ENCODE measurements around the gene ANKRD10. TPM values are rescaled to one million over a fixed set of nuclear protein-coding genes. Genes with fewer than 3 reads are reported as not detected.

The ANKRD10 gene
- total and polyA plus RNA-seq, 2 donors (not counting 3 experiments of a cell fraction or from before 2014, with no cell fraction given): 44.5 to 94.1 TPM

DNA sequence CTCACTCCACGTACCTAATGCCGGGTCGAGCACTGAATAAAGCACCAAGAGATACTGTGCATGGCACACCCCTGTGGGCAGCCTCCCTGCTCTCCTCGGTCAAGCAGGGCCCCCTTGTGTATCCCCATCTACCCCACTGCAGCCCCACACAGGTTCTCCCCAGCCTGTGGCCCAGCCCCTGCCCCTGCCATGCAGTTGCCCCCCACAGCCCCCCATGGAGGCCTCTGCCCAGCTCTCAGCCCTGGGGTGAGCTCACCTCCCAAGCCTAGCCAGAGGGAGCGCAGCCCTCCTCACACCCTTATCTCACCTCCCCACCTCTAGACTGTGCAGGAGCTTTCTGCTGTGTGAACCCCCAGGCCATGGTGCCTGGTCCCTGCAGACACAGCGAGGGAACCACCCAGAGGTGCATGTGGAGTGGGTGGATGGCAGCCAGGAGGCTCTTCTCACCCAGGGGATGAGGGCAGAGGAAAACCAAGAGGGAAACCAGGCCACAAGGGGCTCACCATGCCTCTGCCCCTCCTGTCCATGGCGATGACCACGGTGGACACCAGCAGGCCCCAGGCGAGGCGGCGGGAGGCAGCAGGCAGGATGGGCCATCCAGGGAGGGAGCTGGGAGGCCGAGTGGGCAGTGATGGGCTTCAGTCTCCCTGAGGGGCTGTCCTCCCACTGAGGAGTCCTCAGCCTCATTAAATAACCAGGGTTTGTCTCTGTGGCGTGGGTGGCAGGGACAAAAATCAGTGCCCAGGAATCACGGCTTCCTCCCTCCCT, 83.2 kb downstream of the ANKRD10 start:
- Histone ChIP-seq H3K27ac (ENCODE audit: insufficient read depth, low read depth, low read length) (no peak overlapping the region), H3K27me3 (ENCODE audit: control insufficient read depth in 2 of 2, insufficient read depth in 2 of 2, low read length in 2 of 2) (peaks cover 8 to 21% of the 10 kb centered on the region in 2 experiments), H3K4me3 (replicated peaks in 1 of 3; ENCODE audit: insufficient read depth in 1 of 3, low read depth in 1 of 3, low read length in 3 of 3) (no peak overlapping the region), H3K36me3 (ENCODE audit: control insufficient read depth in 2 of 2, extremely low read depth in 1 of 2, insufficient read depth in 2 of 2, low read length in 2 of 2) (no peaks in the 10 kb centered on the region), H3K9me1 (replicated peaks; ENCODE audit: control insufficient read depth, extremely low read depth, insufficient read depth, low read length) (no peaks in the 10 kb centered on the region), H2AFZ (ENCODE audit: low read depth, low read length) (no peak overlapping the region), H4K20me1 (replicated peaks; ENCODE audit: control insufficient read depth, extremely low read depth, insufficient read depth, low read length) (no peaks in the 10 kb centered on the region), H3K4me1 (ENCODE audit: control insufficient read depth, extremely low read depth, insufficient read depth, low read length) (no peaks in the 10 kb centered on the region), H3K4me2 (ENCODE audit: insufficient read depth, low read length) (no peak overlapping the region), H3K9me3 (replicated peaks; ENCODE audit: control insufficient read depth, insufficient read depth, low read length) (no peaks in the 10 kb centered on the region), H3K79me2 (ENCODE audit: control insufficient read depth, insufficient read depth, low read length) (no peaks in the 10 kb centered on the region), H3K9ac (replicated peaks; ENCODE audit: extremely low read depth, insufficient read depth, low read length) (no peak overlapping the region)
- intact Hi-C loops (cut with micrococcal nuclease) (no loop called here), dilution Hi-C loops (cut with MboI; ENCODE audit: extremely low pct_ligation_motif_present, low sequenced_read_pairs) (no loop called here)
- no peak for FAIRE-seq
- no peak for TF ChIP-seq GATA2 (IDR thresholded peaks at IDR 0.05; ENCODE audit: insufficient read depth, insufficient read length, low read depth, low read length)
- TF ChIP-seq, protein P1, sequence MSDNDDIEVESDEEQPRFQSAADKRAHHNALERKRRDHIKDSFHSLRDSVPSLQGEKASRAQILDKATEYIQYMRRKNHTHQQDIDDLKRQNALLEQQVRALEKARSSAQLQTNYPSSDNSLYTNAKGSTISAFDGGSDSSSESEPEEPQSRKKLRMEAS (IDR thresholded peaks at IDR 0.05; ENCODE audit: insufficient read depth, insufficient read length): no peak
- TF ChIP-seq EZH2 (IDR thresholded peaks at IDR 0.05; ENCODE audit: borderline replicate concordance, low read depth, low read length, severe bottlenecking): no peak
- TF ChIP-seq, protein P2, sequence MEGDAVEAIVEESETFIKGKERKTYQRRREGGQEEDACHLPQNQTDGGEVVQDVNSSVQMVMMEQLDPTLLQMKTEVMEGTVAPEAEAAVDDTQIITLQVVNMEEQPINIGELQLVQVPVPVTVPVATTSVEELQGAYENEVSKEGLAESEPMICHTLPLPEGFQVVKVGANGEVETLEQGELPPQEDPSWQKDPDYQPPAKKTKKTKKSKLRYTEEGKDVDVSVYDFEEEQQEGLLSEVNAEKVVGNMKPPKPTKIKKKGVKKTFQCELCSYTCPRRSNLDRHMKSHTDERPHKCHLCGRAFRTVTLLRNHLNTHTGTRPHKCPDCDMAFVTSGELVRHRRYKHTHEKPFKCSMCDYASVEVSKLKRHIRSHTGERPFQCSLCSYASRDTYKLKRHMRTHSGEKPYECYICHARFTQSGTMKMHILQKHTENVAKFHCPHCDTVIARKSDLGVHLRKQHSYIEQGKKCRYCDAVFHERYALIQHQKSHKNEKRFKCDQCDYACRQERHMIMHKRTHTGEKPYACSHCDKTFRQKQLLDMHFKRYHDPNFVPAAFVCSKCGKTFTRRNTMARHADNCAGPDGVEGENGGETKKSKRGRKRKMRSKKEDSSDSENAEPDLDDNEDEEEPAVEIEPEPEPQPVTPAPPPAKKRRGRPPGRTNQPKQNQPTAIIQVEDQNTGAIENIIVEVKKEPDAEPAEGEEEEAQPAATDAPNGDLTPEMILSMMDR (IDR thresholded peaks at IDR 0.05; ENCODE audit: extremely low read depth in 1 of 2, insufficient read depth in 1 of 2, low read depth in 1 of 2, low read length in 2 of 2): no peak
- TF ChIP-seq POLR2A (IDR thresholded peaks at IDR 0.05; ENCODE audit: low read depth, low read length): no peak
- no peak for TF ChIP-seq MYC (IDR thresholded peaks at IDR 0.05; ENCODE audit: low read depth, low read length)
- TF ChIP-seq POLR2AphosphoS5 (IDR thresholded peaks at IDR 0.05; ENCODE audit: insufficient read depth, low read depth, low read length): no peak
- TF ChIP-seq FOS (IDR thresholded peaks at IDR 0.05; ENCODE audit: borderline replicate concordance, insufficient read depth, low read length): no peak
- no peak for TF ChIP-seq JUN (IDR thresholded peaks at IDR 0.05; ENCODE audit: borderline replicate concordance, insufficient read depth, insufficient read length, low read depth)
- ChIA-PET CTCF (no interaction called here), POLR2A (no interaction called here)
- no TSS peak for BruUV-seq (replicated peaks)
- no peak for DNase-seq (ENCODE audit: low read depth, low spot score)

Measured in endothelial cell of umbilical vein (primary cell).